Common myeloid progenitor, CD34-positive (primary cell): ENCODE results near the gene C2CD2.
A peak's percentile ranks its signal among the peaks of the same experiment; 100 is the strongest.
"Not testable (repeated sequence)": the region's sequence is repeated elsewhere in the genome, so short reads cannot be mapped to it uniquely, and the experiment has no call there.

ENCODE experiments used
- CTCF ChIA-PET: fragments of 350-600 bp; sonication (Branson Sonifier 250); formaldehyde crosslinking; loops from one replicate; lab custom pipeline; 2021; ENCODE audit warnings: antibody characterized with exemption; lab: Charles Lee
- POLR2A ChIA-PET: fragments of 350-600 bp; sonication (Branson Sonifier 250); formaldehyde crosslinking; loops from one replicate; lab custom pipeline; 2021; ENCODE audit warnings: antibody characterized with exemption; lab: Charles Lee
- DNase-seq, 3 donors: peaks; one replicate each; pipeline versions ENCODE4 v3.0.0 to v3.0.0-alpha.2; 2013
- H3K27ac ChIP-seq, 2 experiments: 1 replicate in 1 of 2; 2 replicates in 1 of 2; pipeline ENCODE4 v1.7.0; 2013; ENCODE audit warnings: inconsistent platforms in 2 of 2, low read length in 2 of 2, mild to moderate bottlenecking in 2 of 2, low read depth in 1 of 2, moderate library complexity in 1 of 2; ENCODE audit not compliant: severe bottlenecking in 2 of 2, insufficient read depth in 1 of 2, poor library complexity in 1 of 2
- H3K27me3 ChIP-seq, 5 experiments: replicated peaks in 2 of 5; 1 replicate in 3 of 5; 2 replicates in 2 of 5; pipeline versions ENCODE4 v1.6.1 to v1.7.0; 2013; ENCODE audit warnings: low read length in 4 of 5, mild to moderate bottlenecking in 2 of 5, moderate library complexity in 2 of 5, inconsistent platforms in 1 of 5; ENCODE audit not compliant: insufficient read depth in 5 of 5, control insufficient read depth in 4 of 5
- H3K36me3 ChIP-seq, 4 experiments: 1 replicate in 2 of 4; 2 replicates in 2 of 4; pipeline versions ENCODE4 v1.6.1 to v1.7.0; 2013; ENCODE audit warnings: low read length in 3 of 4, control low read depth in 1 of 4, mild to moderate bottlenecking in 1 of 4; ENCODE audit not compliant: control insufficient read depth in 4 of 4, insufficient read depth in 4 of 4
- H3K4me1 ChIP-seq, 4 experiments: 1 replicate in 3 of 4; 2 replicates in 1 of 4; pipeline versions ENCODE4 v1.6.1 to v1.7.1; 2013; ENCODE audit warnings: low read length in 3 of 4, mild to moderate bottlenecking in 3 of 4, control low read depth in 1 of 4, inconsistent platforms in 1 of 4, moderate library complexity in 1 of 4; ENCODE audit not compliant: control insufficient read depth in 4 of 4, insufficient read depth in 4 of 4; ENCODE audit errors: control extremely low read depth in 1 of 4
- H3K4me3 ChIP-seq, 7 experiments: 1 replicate in 4 of 7; 2 replicates in 3 of 7; pipeline versions ENCODE4 v1.5.1 to v1.7.0; 2013; ENCODE audit warnings: mild to moderate bottlenecking in 7 of 7, low read length in 6 of 7, moderate library complexity in 6 of 7, inconsistent platforms in 2 of 7, low read depth in 2 of 7, control low read depth in 1 of 7; ENCODE audit not compliant: insufficient read depth in 4 of 7, control insufficient read depth in 1 of 7; ENCODE audit errors: extremely low read depth in 1 of 7
- H3K9me3 ChIP-seq, 5 experiments: 1 replicate in 4 of 5; 2 replicates in 1 of 5; pipeline versions ENCODE4 v1.6.1 to v1.7.1; 2013; ENCODE audit warnings: low read length in 4 of 5, mild to moderate bottlenecking in 2 of 5, inconsistent platforms in 1 of 5, low read depth in 1 of 5, moderate library complexity in 1 of 5; ENCODE audit not compliant: control insufficient read depth in 4 of 5, insufficient read depth in 2 of 5; ENCODE audit errors: control extremely low read depth in 1 of 5
- WGBS: methylation state at CpG from one replicate; pipeline ENCODE4 v1.1.5; 2013; ENCODE audit not compliant: insufficient coverage; 5-methylcytosine and 5-hydroxymethylcytosine counted together

The C2CD2 gene

DNA sequence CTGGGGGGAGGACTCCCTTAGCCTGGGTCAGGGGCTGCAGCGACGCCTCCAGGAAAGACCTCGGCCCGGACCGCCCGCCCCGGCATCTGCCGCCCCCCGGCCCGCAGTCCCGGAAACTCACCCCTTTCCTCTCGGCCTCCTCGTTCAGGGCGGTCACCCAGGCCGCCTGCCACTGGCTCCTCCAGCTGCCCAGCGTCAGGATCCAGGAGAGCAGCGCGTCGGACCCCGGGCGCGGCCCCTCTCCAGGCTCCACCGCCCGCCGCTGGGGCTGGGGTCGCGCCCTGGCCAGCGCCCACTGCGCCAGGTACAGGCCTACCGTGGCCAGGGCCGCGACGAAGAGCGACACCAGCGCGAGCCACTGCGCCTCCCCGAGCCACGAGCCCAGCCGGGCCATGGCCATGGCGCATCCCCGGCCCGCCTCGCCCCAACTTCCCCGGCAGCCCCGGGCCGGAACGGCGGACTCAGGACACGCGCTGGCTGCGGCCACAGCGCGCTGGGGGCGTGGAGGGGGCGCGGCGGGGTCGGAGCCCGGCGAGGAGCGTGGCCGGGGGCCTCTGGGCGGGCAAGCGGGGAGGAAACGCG, 478 bp downstream of the C2CD2 start:
- Histone ChIP-seq H3K27ac (no peak overlapping the region), H3K27me3 (no peaks in the 10 kb centered on the region), H3K4me3 (peak overlapping the region; percentile 41 to 82 (median 71)), H3K4me1 (peaks cover 0 to 60% (median 49%) of the 10 kb centered on the region in 4 experiments), H3K36me3 (peaks cover 0 to 8% (median 0%) of the 10 kb centered on the region in 4 experiments), H3K9me3 (no peaks in the 10 kb centered on the region)
- POLR2A ChIA-PET: no interaction called here
- peak in 1 of 3 donors; percentile 40 for DNase-seq
- 0% methylated on average over 33 of the region's 67 CpGs for WGBS
- CTCF ChIA-PET: interaction anchor here (0.9 to 1.9 kb wide), 6 partner anchors 10 to 144 kb away, joined by 3 to 8 read pairs (median 3); partner anchors contain the start of gene ZBTB21

DNA sequence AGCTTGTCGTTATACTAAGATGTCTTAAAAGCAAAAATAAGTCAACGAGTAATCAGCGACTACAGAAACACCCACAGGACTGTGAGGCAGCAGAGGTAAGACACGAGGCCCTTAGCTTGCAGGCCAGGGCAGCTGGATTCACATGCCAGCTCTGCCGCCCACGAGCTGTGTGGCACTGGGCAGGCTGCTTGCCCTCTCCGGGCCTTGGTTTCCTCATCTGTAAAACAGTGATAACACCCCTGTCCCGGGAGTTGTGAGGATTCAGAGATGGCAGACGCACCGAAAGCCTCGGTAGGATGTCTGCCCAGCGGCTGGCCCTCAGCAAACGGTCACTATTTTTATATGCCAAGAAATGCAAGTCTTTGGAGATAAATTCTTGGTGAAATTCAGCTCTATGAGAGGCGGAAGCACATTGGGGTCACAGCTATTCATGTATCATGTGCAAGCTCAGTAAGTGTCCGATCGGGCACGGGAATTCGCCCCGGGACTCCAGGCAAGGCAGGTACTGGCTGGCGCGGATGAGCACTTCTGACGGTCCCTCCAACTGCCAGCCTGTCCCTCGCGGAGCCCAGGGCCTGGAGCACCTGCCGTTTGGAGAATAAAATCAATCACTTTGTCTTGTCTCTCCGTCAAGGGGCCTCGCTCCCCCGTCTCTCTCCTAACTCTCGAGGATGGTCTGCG, 1.1 kb downstream of the C2CD2 start:
- H3K4me3 ChIP-seq: peak overlapping the region; percentile 41 to 82 (median 71)
- ChIA-PET POLR2A (no interaction called here), CTCF (interaction anchor here (0.9 to 1.9 kb wide), 8 partner anchors 8 to 145 kb away, joined by 3 to 8 read pairs (median 3); partner anchors contain the start of gene ZBTB21)
- peaks cover 0 to 8% (median 0%) of the 10 kb centered on the region in 4 experiments for H3K36me3 ChIP-seq
- no peak overlapping the region for H3K27ac ChIP-seq
- no peaks in the 10 kb centered on the region for H3K9me3 ChIP-seq
- H3K4me1 ChIP-seq: peaks cover 0 to 58% (median 53%) of the 10 kb centered on the region in 4 experiments
- H3K27me3 ChIP-seq: no peaks in the 10 kb centered on the region
- DNase-seq: peak in 1 of 3 donors; percentile 28
- WGBS: 18% methylated on average over 30 of the region's 30 CpGs

DNA sequence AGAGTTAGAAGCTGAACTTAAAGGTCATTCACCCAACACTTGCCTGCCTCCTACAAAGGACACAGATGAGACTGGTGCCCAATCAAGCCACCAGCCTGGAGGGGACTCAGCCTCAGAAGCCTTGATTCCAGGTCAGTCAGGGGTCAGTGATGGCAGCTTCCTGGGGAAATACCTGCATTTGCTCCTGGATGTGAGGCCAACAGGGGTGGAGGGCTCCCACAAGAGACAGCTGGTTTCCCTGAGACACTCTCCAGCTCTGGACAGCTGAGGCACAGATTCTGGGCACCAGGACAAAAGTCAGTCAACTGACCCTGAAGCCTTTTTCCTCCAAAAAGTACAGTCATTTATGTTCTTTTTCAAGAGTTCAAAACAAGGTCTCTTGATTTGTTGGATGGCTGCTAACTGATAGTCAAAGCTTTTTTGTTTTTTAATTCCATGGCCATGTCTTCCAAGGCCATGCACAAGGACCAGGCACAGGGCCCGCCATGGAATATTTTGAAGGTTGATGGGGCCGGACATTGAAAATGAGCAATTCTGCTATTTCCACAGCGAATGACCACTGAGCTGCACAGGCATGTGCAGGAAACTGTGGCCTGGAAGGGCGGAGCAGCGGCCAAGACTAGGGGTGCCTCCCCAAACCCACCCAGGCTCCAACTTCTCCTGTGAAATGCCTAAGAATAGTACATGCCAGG, 1.8 kb downstream of the C2CD2 start:
- no peak overlapping the region for H3K27ac ChIP-seq

DNA sequence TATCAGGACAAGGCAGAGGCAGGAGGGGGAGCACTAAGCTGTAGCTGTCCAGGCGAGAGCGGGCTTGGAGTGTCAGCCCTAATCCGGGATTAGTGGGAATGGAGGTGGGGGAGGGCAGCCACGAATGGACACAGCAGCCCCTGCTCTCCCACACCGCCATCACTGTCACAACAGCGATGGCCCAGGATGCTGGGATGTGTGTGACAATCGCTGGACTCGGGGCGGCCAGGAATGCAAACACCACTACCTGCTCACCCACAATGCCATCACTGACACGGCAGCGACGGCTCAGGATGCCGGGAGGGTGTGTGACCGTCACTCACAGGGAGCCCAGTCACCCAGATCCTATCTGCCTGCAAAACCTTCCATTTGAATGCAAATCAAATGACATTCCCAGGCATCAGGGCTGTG, 2.9 kb downstream of the C2CD2 start:
- POLR2A ChIA-PET: no interaction called here
- peaks cover 0 to 8% (median 0%) of the 10 kb centered on the region in 4 experiments for H3K36me3 ChIP-seq
- no peak overlapping the region for H3K27ac ChIP-seq
- H3K4me3 ChIP-seq: no peak overlapping the region
- H3K9me3 ChIP-seq: no peaks in the 10 kb centered on the region
- H3K27me3 ChIP-seq: no peaks in the 10 kb centered on the region
- CTCF ChIA-PET: interaction anchor here (1.8 kb wide), 1 partner anchor 28 kb away, joined by 3 read pairs; no protein-coding TSS in a partner anchor
- WGBS: 100% methylated on average over 4 of the region's 14 CpGs
- DNase-seq: no peak
- H3K4me1 ChIP-seq: peaks cover 0 to 62% (median 47%) of the 10 kb centered on the region in 4 experiments

More for the DNA sequence above, 1.8 kb downstream of the C2CD2 start:
- Histone ChIP-seq H3K27me3 (no peaks in the 10 kb centered on the region), H3K4me3 (peak overlapping the region in 5 of 7 experiments; percentile 58 to 82 (median 74)), H3K36me3 (peaks cover 0 to 8% (median 0%) of the 10 kb centered on the region in 4 experiments), H3K4me1 (peaks cover 0 to 57% (median 47%) of the 10 kb centered on the region in 4 experiments), H3K9me3 (no peaks in the 10 kb centered on the region)
- POLR2A ChIA-PET: interaction anchor here (0.6 kb wide), 1 partner anchor 72 kb away, joined by 4 read pairs; no protein-coding TSS in a partner anchor
- CTCF ChIA-PET: interaction anchor here (0.9 to 1.9 kb wide), 9 partner anchors 8 to 146 kb away, joined by 3 to 8 read pairs (median 3); partner anchors contain the start of gene ZBTB21
- DNase-seq: no peak
- 96% methylated on average over 5 of the region's 5 CpGs for WGBS

- H3K9me3 ChIP-seq, H3K27me3 ChIP-seq, H3K4me3 ChIP-seq, H3K27ac ChIP-seq, DNase-seq, POLR2A ChIA-PET: not testable (repeated sequence)
- no CpG with 5 or more reads among the region's 3 CpGs for WGBS
- CTCF ChIA-PET: interaction anchor here (1.2 to 2.9 kb wide), 2 partner anchors 17 to 57 kb away, joined by 3 to 16 read pairs; no protein-coding TSS in a partner anchor
- H3K36me3 ChIP-seq: peaks cover 0 to 12% (median 0%) of the 10 kb centered on the region in 4 experiments
- H3K4me1 ChIP-seq: peaks cover 0 to 65% (median 44%) of the 10 kb centered on the region in 4 experiments
These were observed 4.2 kb downstream of the C2CD2 start for GRCh38 chr21:41949631-41950030.

DNA sequence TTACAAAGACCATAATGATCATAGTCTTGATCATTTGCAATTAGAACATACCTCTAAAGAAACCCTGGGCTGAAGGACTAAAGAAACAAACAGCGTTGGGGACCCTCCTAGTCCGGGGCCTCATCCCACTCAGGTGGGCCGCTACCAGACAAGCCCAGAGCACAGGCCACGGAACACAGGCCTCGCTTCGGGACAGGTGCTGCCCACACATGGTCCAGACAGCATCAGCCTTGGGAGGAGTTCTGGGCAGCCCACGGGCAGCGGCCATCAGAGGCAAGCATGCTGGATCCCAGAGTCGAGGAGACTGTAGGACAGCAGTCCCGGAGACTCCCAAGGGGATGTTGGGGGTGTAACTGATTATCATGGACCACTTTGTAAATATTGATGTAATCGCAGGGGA, 4.9 kb downstream of the C2CD2 start:
- no peaks in the 10 kb centered on the region for H3K27me3 ChIP-seq
- H3K4me3 ChIP-seq: no peak overlapping the region
- H3K36me3 ChIP-seq: peaks cover 0 to 14% (median 0%) of the 10 kb centered on the region in 4 experiments
- H3K4me1 ChIP-seq: peaks cover 0 to 59% (median 38%) of the 10 kb centered on the region in 4 experiments
- ChIA-PET CTCF (interaction anchor here (2.9 kb wide), 1 partner anchor 16 kb away, joined by 16 read pairs; no protein-coding TSS in a partner anchor), POLR2A (no interaction called here)
- DNase-seq: no peak
- no peaks in the 10 kb centered on the region for H3K9me3 ChIP-seq
- no peak overlapping the region for H3K27ac ChIP-seq
- WGBS: 98% methylated on average over 10 of the region's 11 CpGs
